H9 (cell line): ENCODE data around the gene GAMT. TPM values are rescaled to one million over a fixed set of nuclear protein-coding genes. Genes with fewer than 3 reads are reported as not detected.

Experiments used
- DNase-seq: peaks from one replicate; pipeline ENCODE4 v3.0.0-alpha.2; 2017
- H2AFZ ChIP-seq: one replicate; pipeline ENCODE4 v1.6.1; 2013; ENCODE audit warnings: mild to moderate bottlenecking, low read length, control low read depth, moderate library complexity
- H2AK5ac ChIP-seq: 2 replicates; pipeline ENCODE4 v1.6.1; 2013; ENCODE audit warnings: low read length, control low read depth, mixed read lengths; ENCODE audit not compliant: insufficient read length
- H2BK120ac ChIP-seq: one replicate; pipeline ENCODE4 v1.6.1; 2013; ENCODE audit warnings: low read depth, mild to moderate bottlenecking, low read length, control low read depth, inconsistent platforms; ENCODE audit not compliant: poor library complexity, severe bottlenecking
- H2BK12ac ChIP-seq: 2 replicates; pipeline ENCODE4 v1.6.1; 2013; ENCODE audit warnings: low read length, control low read depth, mixed read lengths, low read depth; ENCODE audit not compliant: insufficient read length
- H2BK15ac ChIP-seq: 2 replicates; pipeline ENCODE4 v1.6.1; 2013; ENCODE audit warnings: low read depth, low read length, control low read depth
- H2BK20ac ChIP-seq: one replicate; pipeline ENCODE4 v1.6.1; 2013; ENCODE audit warnings: low read depth, mild to moderate bottlenecking, low read length, control low read depth, inconsistent platforms; ENCODE audit not compliant: poor library complexity, severe bottlenecking
- H2BK5ac ChIP-seq: 2 replicates; pipeline ENCODE4 v1.6.1; 2013; ENCODE audit warnings: low read length, control low read depth, mixed read lengths; ENCODE audit not compliant: insufficient read length
- H3K14ac ChIP-seq: 2 replicates; pipeline ENCODE4 v1.6.1; 2013; ENCODE audit warnings: low read length, control low read depth; ENCODE audit not compliant: insufficient read depth
- H3K18ac ChIP-seq: 2 replicates; pipeline ENCODE4 v1.6.1; 2013; ENCODE audit warnings: low read depth, mild to moderate bottlenecking, mixed read lengths, low read length, control low read depth; ENCODE audit not compliant: insufficient read length
- H3K23ac ChIP-seq: 2 replicates; pipeline ENCODE4 v1.6.1; 2013; ENCODE audit warnings: low read length, control low read depth, mixed read lengths, low read depth; ENCODE audit not compliant: insufficient read length
- H3K23me2 ChIP-seq: 2 replicates; pipeline ENCODE4 v1.6.1; 2013; ENCODE audit warnings: low read depth, mild to moderate bottlenecking, mixed read lengths, low read length, control low read depth; ENCODE audit not compliant: insufficient read length, poor library complexity, severe bottlenecking
- H3K27ac ChIP-seq: 2 replicates; pipeline ENCODE4 v1.5.1; 2013; ENCODE audit warnings: low read length, control low read depth, mixed read lengths, low read depth; ENCODE audit not compliant: insufficient read length
- H3K27me3 ChIP-seq: 2 replicates; pipeline ENCODE4 v1.6.1; 2013; ENCODE audit warnings: low read length, control low read depth, inconsistent platforms; ENCODE audit not compliant: insufficient read depth
- H3K4ac ChIP-seq: 2 replicates; pipeline ENCODE4 v1.6.1; 2013; ENCODE audit warnings: low read depth, mild to moderate bottlenecking, control low read depth, inconsistent platforms, low read length, moderate library complexity
- H3K4me1 ChIP-seq: 2 replicates; pipeline ENCODE4 v1.6.1; 2013; ENCODE audit warnings: low read length, control low read depth, inconsistent platforms; ENCODE audit not compliant: insufficient read depth
- H3K4me2 ChIP-seq: 2 replicates; pipeline ENCODE4 v1.6.1; 2013; ENCODE audit warnings: low read length, control low read depth, mixed read lengths; ENCODE audit not compliant: insufficient read length, insufficient read depth
- H3K56ac ChIP-seq: 2 replicates; pipeline ENCODE4 v1.6.1; 2013; ENCODE audit warnings: low read depth, mild to moderate bottlenecking, mixed read lengths, low read length, control low read depth; ENCODE audit not compliant: insufficient read length
- H3K79me1 ChIP-seq: 2 replicates; pipeline ENCODE4 v1.6.1; 2013; ENCODE audit warnings: low read depth, mild to moderate bottlenecking, moderate library complexity, low read length, control low read depth, inconsistent platforms; ENCODE audit not compliant: insufficient read depth, poor library complexity, severe bottlenecking
- H3K79me2 ChIP-seq: 2 replicates; pipeline ENCODE4 v1.6.1; 2013; ENCODE audit warnings: low read length, control low read depth, inconsistent platforms; ENCODE audit not compliant: insufficient read depth
- H3K9ac ChIP-seq: 2 replicates; pipeline ENCODE4 v1.6.1; 2013; ENCODE audit warnings: low read length, control low read depth, mixed read lengths; ENCODE audit not compliant: insufficient read length; ENCODE audit errors: extremely low read depth
- H3K9me3 ChIP-seq: one replicate; pipeline ENCODE4 v1.6.1; 2013; ENCODE audit warnings: low read depth, low read length, inconsistent platforms; ENCODE audit not compliant: control insufficient read depth
- H3T11ph ChIP-seq: one replicate; pipeline ENCODE4 v1.6.1; 2013; ENCODE audit warnings: mild to moderate bottlenecking, low read length, control low read depth, inconsistent platforms
- H4K20me1 ChIP-seq: one replicate; pipeline ENCODE4 v1.6.1; 2013; ENCODE audit not compliant: control insufficient read depth, insufficient read length, insufficient read depth
- H4K5ac ChIP-seq: 2 replicates; pipeline ENCODE4 v1.6.1; 2013; ENCODE audit warnings: low read depth, mild to moderate bottlenecking, mixed read lengths, low read length, control low read depth; ENCODE audit not compliant: insufficient read length
- H4K8ac ChIP-seq: replicated peaks from 2 replicates; pipeline ENCODE4 v1.6.1; 2013; ENCODE audit warnings: low read length, control low read depth, mixed read lengths, low read depth; ENCODE audit not compliant: insufficient read length
- H4K91ac ChIP-seq: 2 replicates; pipeline ENCODE4 v1.6.1; 2013; ENCODE audit warnings: low read depth, mild to moderate bottlenecking, moderate library complexity, mixed read lengths, low read length, control low read depth; ENCODE audit not compliant: insufficient read length
- H3K27ac Mint-ChIP-seq, 3 experiments: 2 replicates in 2 of 3; 3 replicates in 1 of 3; pipeline ENCODE4 v1.8.0; 2020 to 2021; ENCODE audit warnings: mixed read lengths in 3 of 3, mild to moderate bottlenecking in 1 of 3, moderate library complexity in 1 of 3
- H3K27me3 Mint-ChIP-seq: 2 replicates; pipeline ENCODE4 v1.8.0; 2021; ENCODE audit warnings: low read depth, mild to moderate bottlenecking, moderate library complexity, mixed read lengths
- H3K36me3 Mint-ChIP-seq, 3 experiments: 2 replicates in 2 of 3; 3 replicates in 1 of 3; pipeline ENCODE4 v1.8.0; 2020 to 2021; ENCODE audit warnings: low read depth in 3 of 3, mixed read lengths in 3 of 3; ENCODE audit not compliant: insufficient read depth in 1 of 3
- H3K4me1 Mint-ChIP-seq, 2 experiments: 2 replicates each; pipeline ENCODE4 v1.8.0; 2020; ENCODE audit warnings: mixed read lengths in 2 of 2
- H3K4me3 Mint-ChIP-seq, 2 experiments: 2 replicates in 1 of 2; 3 replicates in 1 of 2; pipeline ENCODE4 v1.8.0; 2020 to 2021; ENCODE audit warnings: mild to moderate bottlenecking in 2 of 2, mixed read lengths in 2 of 2, moderate library complexity in 1 of 2
- H3K9me3 Mint-ChIP-seq, 2 experiments: 2 replicates in 1 of 2; 3 replicates in 1 of 2; pipeline ENCODE4 v1.8.0; 2020; ENCODE audit warnings: mild to moderate bottlenecking in 2 of 2, mixed read lengths in 2 of 2, moderate library complexity in 1 of 2
- CTCF ChIP-seq: fragments of 200-600 bp; sonication (generic); conservative IDR thresholded peaks from 3 replicates; pipeline ENCODE4 v1.8.0; 2021; ENCODE audit warnings: antibody characterized with exemption, mild to moderate bottlenecking
- WGBS: extraction: QIAGEN DNeasy Blood & Tissue Kit; methylation state at CpG from one replicate; pipeline ENCODE4 v1.1.7; 2013; ENCODE audit warnings: missing lambda C conversion rate, low lambda C conversion rate, mixed read lengths; ENCODE audit not compliant: insufficient read length; ENCODE audit errors: extremely low coverage; 5-methylcytosine and 5-hydroxymethylcytosine counted together
- total RNA-seq: library from RNA; stranded (reverse); gene quantifications from 2 replicates; pipeline ENCODE4 v1.2.1, GENCODE V29; 2021

The GAMT gene
- total RNA-seq, 1 experiment from 2014 or later: 26.6 TPM

GRCh38 chr19:1426736-1427135 is 25.4 kb upstream of the GAMT start:
- peaks cover 0 to 18% of the 10 kb centered on the region in 2 experiments; a peak in 2 of 4 replicates for H3K4me1 Mint-ChIP-seq
- Histone ChIP-seq H4K5ac (no peak overlapping the region), H2BK120ac (no peak overlapping the region), H3K79me2 (no peaks in the 10 kb centered on the region; the same call in 1 of the 2 replicates), H2AK5ac (no peak overlapping the region), H4K20me1 (no peaks in the 10 kb centered on the region), H4K8ac (no peak overlapping the region), H3K4me2 (no peak overlapping the region), H3K18ac (no peak overlapping the region), H2BK5ac (no peak overlapping the region), H3K23ac (no peak overlapping the region), H3K56ac (no peak overlapping the region), H3K9me3 (no peaks in the 10 kb centered on the region), H3K23me2 (peaks cover 6% of the 10 kb centered on the region), H4K91ac (no peak overlapping the region), H3K4me1 (no peaks in the 10 kb centered on the region), H3K27me3 (no peaks in the 10 kb centered on the region), H2BK12ac (no peak overlapping the region), H3K27ac (no peak overlapping the region), H3K14ac (no peak overlapping the region), H2BK20ac (no peak overlapping the region), H2AFZ (no peak overlapping the region), H2BK15ac (no peak overlapping the region), H3K9ac (no peak overlapping the region), H3T11ph (no peak overlapping the region), H3K4ac (no peak overlapping the region), H3K79me1 (peaks cover 3% of the 10 kb centered on the region)
- H3K9me3 Mint-ChIP-seq: no peaks in the 10 kb centered on the region
- no peak for DNase-seq
- no peak for TF ChIP-seq CTCF
- H3K4me3 Mint-ChIP-seq: no peak overlapping the region
- no CpG with 5 or more reads among the region's 9 CpGs for WGBS
- 0 out of 7 replicates have a peak overlapping the region, but pooled peaks of 1 of the 3 experiments have one; percentile 51 for H3K27ac Mint-ChIP-seq
- H3K36me3 Mint-ChIP-seq: peaks cover 20 to 81% (median 62%) of the 10 kb centered on the region in 3 experiments; a peak in 6 of 7 replicates
- no peaks in the 10 kb centered on the region for H3K27me3 Mint-ChIP-seq
